Smooth muscle cell (in vitro differentiated cells): ENCODE measurements around the gene MFAP3. TPM values are rescaled to one million over a fixed set of nuclear protein-coding genes. Genes with fewer than 3 reads are reported as not detected.

Experiments
- DNase-seq: peaks from one replicate; lab custom pipeline; 2025; ENCODE audit not compliant: unreplicated experiment; lab: John Stamatoyannopoulos, UW
- H2AFZ ChIP-seq: fragments of 200-600 bp; sonication (generic); 2 replicates; pipeline ENCODE4 v1.6.0; 2016; ENCODE audit warnings: antibody characterized with exemption, low read depth, mild to moderate bottlenecking
- H3F3A ChIP-seq: fragments of 200-600 bp; sonication (generic); 2 replicates; pipeline ENCODE4 v1.6.0; 2017; ENCODE audit warnings: antibody characterized with exemption, low read depth
- H3K27ac ChIP-seq: fragments of 200-600 bp; sonication (generic); 2 replicates; pipeline ENCODE4 v1.5.1; 2016; ENCODE audit warnings: low read depth, mild to moderate bottlenecking
- H3K27me3 ChIP-seq: fragments of 200-600 bp; sonication (generic); 2 replicates; pipeline ENCODE4 v1.6.1; 2016; ENCODE audit warnings: low read depth, mild to moderate bottlenecking
- H3K36me3 ChIP-seq: fragments of 200-600 bp; sonication (generic); 2 replicates; pipeline ENCODE4 v1.5.1; 2016; ENCODE audit warnings: low read depth
- H3K4me1 ChIP-seq: fragments of 200-600 bp; sonication (generic); 2 replicates; pipeline ENCODE4 v1.5.1; 2016; ENCODE audit warnings: low read depth
- H3K4me2 ChIP-seq: fragments of 200-600 bp; sonication (generic); 2 replicates; pipeline ENCODE4 v1.6.0; 2016; ENCODE audit warnings: mild to moderate bottlenecking
- H3K4me3 ChIP-seq: fragments of 200-600 bp; sonication (generic); 2 replicates; pipeline ENCODE4 v1.5.1; 2016; ENCODE audit warnings: mild to moderate bottlenecking
- H3K79me2 ChIP-seq: fragments of 200-600 bp; sonication (generic); 2 replicates; pipeline ENCODE4 v1.6.0; 2016; ENCODE audit warnings: low read depth, mild to moderate bottlenecking
- H3K9ac ChIP-seq: fragments of 200-600 bp; sonication (generic); 2 replicates; pipeline ENCODE4 v1.6.0; 2016; ENCODE audit warnings: low read depth
- H3K9me3 ChIP-seq: fragments of 200-600 bp; sonication (generic); replicated peaks from 2 replicates; pipeline ENCODE4 v1.5.1; 2016; ENCODE audit warnings: low read depth
- H4K20me1 ChIP-seq: fragments of 200-600 bp; sonication (generic); 2 replicates; pipeline ENCODE4 v1.6.0; 2016; ENCODE audit warnings: low read depth
- CTCF ChIP-seq: fragments of 200-600 bp; sonication (generic); IDR thresholded peaks from 2 replicates; pipeline ENCODE4 v1.5.1; 2017; ENCODE audit warnings: borderline replicate concordance, mild to moderate bottlenecking, antibody characterized with exemption; ENCODE audit not compliant: insufficient read depth, poor library complexity, severe bottlenecking
- WGBS: methylation state at CpG from one replicate; pipeline ENCODE4 v1.1.7; 2016; ENCODE audit warnings: low lambda C conversion rate; 5-methylcytosine and 5-hydroxymethylcytosine counted together
- polyA plus RNA-seq: library from polyadenylated mRNA; unstranded; fragments of >200 nt; fragmentation: Nextera tagmentation; extraction: Ambion mirVana; gene quantifications from 2 replicates; pipeline ENCODE4 v1.2.1, GENCODE V29; 2016
- total RNA-seq: library from RNA; depleted of rRNA; stranded (reverse); fragments of >200 nt; gene quantifications from 2 replicates; pipeline ENCODE4 v1.2.3, GENCODE V29; 2014

The MFAP3 gene
- total and polyA plus RNA-seq, 2 experiments from 2014 or later: 12.6 to 76.0 TPM

GRCh38 chr5:154025951-154026350 is 12.8 kb upstream of the MFAP3 start:
- Histone ChIP-seq H3F3A (no peaks in the 10 kb centered on the region), H3K79me2 (no peaks in the 10 kb centered on the region), H4K20me1 (peaks cover 3% of the 10 kb centered on the region), H3K9ac (no peak overlapping the region), H2AFZ (no peak overlapping the region), H3K9me3 (no peaks in the 10 kb centered on the region), H3K36me3 (peaks cover 16% of the 10 kb centered on the region), H3K27ac (no peak overlapping the region), H3K4me1 (no peaks in the 10 kb centered on the region), H3K27me3 (no peaks in the 10 kb centered on the region), H3K4me3 (no peak overlapping the region), H3K4me2 (no peak overlapping the region)
- no peak for DNase-seq
- TF ChIP-seq CTCF: no peak

DNA sequence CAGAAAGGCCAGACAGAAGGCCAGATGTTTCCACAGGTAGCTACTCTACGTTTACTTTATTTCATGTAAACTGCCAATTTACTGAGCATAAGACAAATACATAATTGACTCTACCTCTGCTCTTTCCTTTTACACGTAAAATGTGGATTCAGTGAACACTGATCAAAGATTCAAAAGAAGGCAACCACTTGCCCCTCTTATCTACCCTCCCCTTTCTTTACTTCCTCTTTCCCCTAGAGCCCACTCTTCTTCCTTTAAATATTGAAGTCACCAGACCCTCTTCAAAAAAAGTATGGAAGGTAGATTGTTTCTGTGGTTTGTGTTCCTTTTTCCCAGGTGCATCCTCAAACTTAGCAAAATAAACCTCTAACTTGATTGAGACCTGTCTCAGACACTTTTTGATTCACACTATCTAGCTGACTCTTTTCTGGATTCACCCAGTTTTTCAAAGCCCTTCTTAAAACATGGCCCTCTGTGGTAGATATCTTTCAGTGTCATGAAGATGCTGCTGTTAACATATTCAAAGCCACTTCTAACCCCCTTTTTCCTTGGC is 6.8 kb upstream of the MFAP3 start:
- TF ChIP-seq CTCF: no peak
- Histone ChIP-seq H3K9me3 (no peaks in the 10 kb centered on the region), H3K4me1 (no peaks in the 10 kb centered on the region), H3K79me2 (peaks cover 5% of the 10 kb centered on the region), H2AFZ (no peak overlapping the region), H3K36me3 (peaks cover 9% of the 10 kb centered on the region), H3K9ac (no peak overlapping the region), H4K20me1 (peaks cover 3% of the 10 kb centered on the region), H3K27me3 (no peaks in the 10 kb centered on the region), H3F3A (no peaks in the 10 kb centered on the region), H3K27ac (no peak overlapping the region), H3K4me3 (no peak overlapping the region), H3K4me2 (no peak overlapping the region)
- DNase-seq: no peak
- 93% methylated on average over 2 of the region's 2 CpGs for WGBS

DNA sequence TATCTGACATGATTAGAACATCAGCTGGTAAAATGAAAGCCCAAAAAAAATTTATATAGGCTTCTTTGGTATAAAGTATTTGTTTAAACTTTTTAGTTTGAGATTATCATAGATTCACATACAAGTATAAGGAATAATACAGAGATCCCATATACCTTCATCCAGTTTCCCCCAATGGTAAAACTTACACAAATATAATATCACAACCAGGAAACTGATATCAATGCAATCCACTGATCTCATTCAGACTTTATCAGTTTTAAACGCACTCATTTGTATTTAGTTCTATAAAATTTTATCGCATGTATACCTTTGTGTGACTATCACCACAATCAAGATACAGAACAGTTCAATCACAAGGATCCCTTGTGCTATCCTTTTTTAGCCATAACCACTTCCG is 3.8 kb upstream of the MFAP3 start:
- Histone ChIP-seq H3K79me2 (peaks cover 26% of the 10 kb centered on the region), H3K9ac (no peak overlapping the region), H3K9me3 (no peaks in the 10 kb centered on the region), H3K36me3 (no peaks in the 10 kb centered on the region), H2AFZ (no peak overlapping the region), H3F3A (no peaks in the 10 kb centered on the region), H3K4me2 (no peak overlapping the region), H3K27ac (no peak overlapping the region), H3K4me3 (no peak overlapping the region), H3K4me1 (peaks cover 9% of the 10 kb centered on the region), H3K27me3 (no peaks in the 10 kb centered on the region), H4K20me1 (no peaks in the 10 kb centered on the region)
- 96% methylated on average over 3 of the region's 3 CpGs for WGBS
- DNase-seq: no peak
- no peak for TF ChIP-seq CTCF

DNA sequence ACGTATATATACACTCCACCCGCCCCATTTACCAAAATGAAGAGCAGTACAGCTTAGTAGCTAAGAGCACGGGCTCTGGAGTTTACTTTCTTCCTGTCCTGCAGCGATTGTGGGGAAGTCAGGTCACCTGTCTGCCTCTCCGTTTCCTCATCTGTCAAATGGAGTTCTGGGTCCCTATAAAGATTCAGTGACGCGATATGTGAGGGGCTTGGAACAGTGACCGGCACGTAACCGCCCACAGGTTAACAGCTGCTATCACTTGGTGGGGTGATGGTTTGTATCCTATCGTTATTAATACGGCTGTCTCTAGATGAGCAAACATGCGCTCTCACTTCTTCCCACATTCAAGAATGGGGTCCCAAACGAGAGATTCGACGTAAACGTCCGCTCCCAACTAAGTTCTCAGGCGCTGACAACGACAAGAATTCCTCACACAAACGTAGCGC is 483 bp upstream of the MFAP3 start:
- Histone ChIP-seq H3K4me3 (peak overlapping the region; percentile 78), H3K36me3 (no peaks in the 10 kb centered on the region), H4K20me1 (peaks cover 10% of the 10 kb centered on the region), H3K4me1 (peaks cover 10% of the 10 kb centered on the region), H3K79me2 (peaks cover 49% of the 10 kb centered on the region), H3K9ac (peak overlapping the region; percentile 79), H2AFZ (peak overlapping the region; percentile 93), H3K9me3 (no peaks in the 10 kb centered on the region), H3K27ac (peak overlapping the region; percentile 57), H3K27me3 (no peaks in the 10 kb centered on the region), H3K4me2 (peak overlapping the region; percentile 96), H3F3A (no peaks in the 10 kb centered on the region)
- DNase-seq: no peak
- no peak for TF ChIP-seq CTCF
- WGBS: 1% methylated on average over 21 of the region's 22 CpGs
